SK-N-SH (cell line): ENCODE results near the gene CCDC54. TPM values are rescaled to one million over a fixed set of nuclear protein-coding genes. Genes with fewer than 3 reads are reported as not detected.

ENCODE experiments used
- CTCF ChIA-PET: fragments of 300-600, 350-600 bp; formaldehyde crosslinking; extraction: SDS; loops from one replicate; lab custom pipeline; 2021; lab: Yijun Ruan, JAX
- POLR2A ChIA-PET: fragments of 350-600 bp; sonication (Branson Sonifier 250); formaldehyde crosslinking; extraction: SDS; loops from one replicate; lab custom pipeline; 2020; ENCODE audit warnings: antibody characterized with exemption, inconsistent platforms; lab: Yijun Ruan, JAX
- DNase-seq: peaks from one replicate; pipeline ENCODE4 v3.0.0; 2012
- H2AFZ ChIP-seq: fragments of 200-600 bp; sonication (generic); 2 replicates; pipeline ENCODE4 v1.8.1; 2016; ENCODE audit warnings: antibody characterized with exemption, mild to moderate bottlenecking, low read depth
- H3F3A ChIP-seq: fragments of 200-600 bp; sonication (generic); replicated peaks from 2 replicates; pipeline ENCODE3; 2016; ENCODE audit warnings: antibody characterized with exemption, mild to moderate bottlenecking; ENCODE audit not compliant: insufficient read depth
- H3K27ac ChIP-seq, 2 experiments: fragments of 200-500 bp in 1 of 2; fragments of 200-600 bp in 1 of 2; sonication (Bioruptor generic) in 1 of 2; sonication (generic), shearing (Covaris generic) in 1 of 2; 2 replicates each; pipeline versions ENCODE4 v1.5.1 to v1.6.1; 2014 to 2016; ENCODE audit warnings: low read depth in 2 of 2, inconsistent platforms in 1 of 2, low read length in 1 of 2, mild to moderate bottlenecking in 1 of 2, mixed read lengths in 1 of 2
- H3K27me3 ChIP-seq: fragments of 200-600 bp; sonication (generic), shearing (Covaris generic); 2 replicates; pipeline ENCODE4 v1.6.1; 2016; ENCODE audit warnings: mixed run types; ENCODE audit not compliant: insufficient read depth
- H3K36me3 ChIP-seq, 2 experiments: fragments of 200-500 bp in 1 of 2; fragments of 200-600 bp in 1 of 2; sonication (Bioruptor generic) in 1 of 2; sonication (generic) in 1 of 2; replicated peaks in 1 of 2; 2 replicates each; pipeline versions ENCODE3 to v1.5.1; 2014 to 2016; ENCODE audit warnings: low read length in 1 of 2, mild to moderate bottlenecking in 1 of 2; ENCODE audit not compliant: insufficient read depth in 2 of 2, control insufficient read depth in 1 of 2
- H3K4me1 ChIP-seq, 2 experiments: fragments of 200-500 bp in 1 of 2; fragments of 200-600 bp in 1 of 2; sonication (Bioruptor generic) in 1 of 2; sonication (generic), shearing (Covaris generic) in 1 of 2; 2 replicates each; pipeline versions ENCODE4 v1.5.1 to v1.6.1; 2014 to 2016; ENCODE audit warnings: low read depth in 1 of 2, low read length in 1 of 2, mixed run types in 1 of 2; ENCODE audit not compliant: insufficient read depth in 2 of 2, control insufficient read depth in 1 of 2
- H3K4me2 ChIP-seq: fragments of 200-600 bp; sonication (generic), shearing (Covaris generic); 2 replicates; pipeline ENCODE4 v1.6.1; 2017; ENCODE audit warnings: mixed run types
- H3K4me3 ChIP-seq, 2 experiments: fragments of 200-500 bp in 1 of 2; fragments of 200-600 bp in 1 of 2; sonication (Bioruptor generic) in 1 of 2; sonication (generic), shearing (Covaris generic) in 1 of 2; 2 replicates each; pipeline versions ENCODE4 v1.5.1 to v1.8.1; 2014 to 2016; ENCODE audit warnings: low read depth in 2 of 2, inconsistent platforms in 1 of 2, low read length in 1 of 2, mild to moderate bottlenecking in 1 of 2, mixed read lengths in 1 of 2, moderate library complexity in 1 of 2
- H3K79me2 ChIP-seq: fragments of 200-600 bp; sonication (generic); 2 replicates; pipeline ENCODE4 v1.8.1; 2017; ENCODE audit warnings: mild to moderate bottlenecking; ENCODE audit not compliant: insufficient read depth
- H3K9ac ChIP-seq: fragments of 200-600 bp; sonication (generic); 2 replicates; pipeline ENCODE4 v1.6.1; 2017; ENCODE audit warnings: mixed run types
- H3K9me2 ChIP-seq: fragments of 200-600 bp; sonication (generic); 2 replicates; pipeline ENCODE4 v1.6.1; 2017; ENCODE audit warnings: mixed run types
- H3K9me3 ChIP-seq: fragments of 200-600 bp; sonication (generic); 2 replicates; pipeline ENCODE4 v1.6.1; 2017; ENCODE audit warnings: mixed run types, mild to moderate bottlenecking, moderate library complexity
- H4K20me1 ChIP-seq: fragments of 200-600 bp; sonication (generic); 2 replicates; pipeline ENCODE4 v1.6.1; 2017; ENCODE audit warnings: mild to moderate bottlenecking, mixed run types; ENCODE audit not compliant: insufficient read depth
- CHD2 ChIP-seq: fragments of 150-350 bp; IDR thresholded peaks from 2 replicates; pipeline ENCODE4 v1.6.1; 2018; ENCODE audit warnings: low read length; ENCODE audit not compliant: partially characterized antibody
- EZH2phosphoT487 ChIP-seq: fragments of 200-600 bp; sonication (generic); IDR thresholded peaks from 2 replicates; pipeline ENCODE4 v1.6.1; 2017; ENCODE audit warnings: low read depth, mixed run types, mild to moderate bottlenecking, antibody characterized with exemption, moderate library complexity, borderline replicate concordance
- FOSL2 ChIP-seq: IDR thresholded peaks from 2 replicates; pipeline ENCODE4 v1.4.0; 2012; ENCODE audit warnings: low read depth, mild to moderate bottlenecking, moderate library complexity, borderline replicate concordance
- FOXM1 ChIP-seq: IDR thresholded peaks from 2 replicates; pipeline ENCODE4 v1.4.0; 2012; ENCODE audit warnings: low read depth, mild to moderate bottlenecking
- GABPA ChIP-seq: IDR thresholded peaks from 2 replicates; pipeline ENCODE4 v1.4.0; 2012; ENCODE audit warnings: low read depth, mild to moderate bottlenecking
- JUND ChIP-seq: IDR thresholded peaks from 2 replicates; pipeline ENCODE4 v1.4.0; 2012
- MEF2A ChIP-seq: IDR thresholded peaks from 2 replicates; pipeline ENCODE4 v1.4.0; 2012; ENCODE audit warnings: low read depth, borderline replicate concordance
- POLR2AphosphoS5 ChIP-seq: IDR thresholded peaks from 2 replicates; pipeline ENCODE4 v1.6.1; 2012; ENCODE audit warnings: low read depth, low read length
- RFX5 ChIP-seq: IDR thresholded peaks from 2 replicates; pipeline ENCODE4 v1.6.1; 2012; ENCODE audit warnings: mild to moderate bottlenecking, improper control_type of control experiment, low read length
- TAF1 ChIP-seq: IDR thresholded peaks from 2 replicates; pipeline ENCODE4 v1.6.1; 2012; ENCODE audit warnings: low read depth, mild to moderate bottlenecking, low read length, moderate library complexity, borderline replicate concordance
- TCF12 ChIP-seq: IDR thresholded peaks from 2 replicates; pipeline ENCODE4 v1.4.0; 2012
- TEAD4 ChIP-seq: IDR thresholded peaks from 2 replicates; pipeline ENCODE4 v1.4.0; 2012; ENCODE audit warnings: mild to moderate bottlenecking, borderline replicate concordance; ENCODE audit not compliant: insufficient read depth
- WGBS: methylation state at CpG from one replicate; pipeline ENCODE4 v1.1.6; 2017; ENCODE audit warnings: low lambda C conversion rate; 5-methylcytosine and 5-hydroxymethylcytosine counted together
- polyA plus RNA-seq, 3 experiments: library from polyadenylated mRNA; depleted of rRNA; stranded (reverse); fragments of >200 nt; gene quantifications; 2 replicates each; pipeline ENCODE4 v1.2.3, GENCODE V29; 2012
- TF ChIP-seq, protein P1 (sequence below): IDR thresholded peaks from 2 replicates; pipeline ENCODE4 v1.4.0; 2012; ENCODE audit warnings: low read depth, borderline replicate concordance
- TF ChIP-seq, protein P2 (sequence below): IDR thresholded peaks from 2 replicates; pipeline ENCODE4; 2012
- TF ChIP-seq, protein P3 (sequence below): fragments of 200-600 bp; sonication (generic); IDR thresholded peaks from 2 replicates; pipeline ENCODE4 v1.6.1; 2017; ENCODE audit warnings: antibody characterized with exemption, mild to moderate bottlenecking, moderate library complexity
- TF ChIP-seq, protein P4 (sequence below): fragments of 150-350 bp; IDR thresholded peaks from 2 replicates; pipeline ENCODE4 v1.6.1; 2017; ENCODE audit warnings: antibody characterized with exemption, low read length, low read depth, borderline replicate concordance
- TF ChIP-seq, protein P5 (sequence below): IDR thresholded peaks from 2 replicates; pipeline ENCODE4 v1.6.1; 2012; ENCODE audit warnings: mild to moderate bottlenecking, low read depth, low read length, moderate library complexity
- TF ChIP-seq, protein P6 (sequence below): fragments of 150-350 bp; IDR thresholded peaks from 2 replicates; pipeline ENCODE4 v1.6.1; 2016; ENCODE audit warnings: mild to moderate bottlenecking, low read depth, low read length

The CCDC54 gene
- polyA plus RNA-seq, 1 of the 3 experiments (the other 2 are of a cell fraction): not detected

DNA sequence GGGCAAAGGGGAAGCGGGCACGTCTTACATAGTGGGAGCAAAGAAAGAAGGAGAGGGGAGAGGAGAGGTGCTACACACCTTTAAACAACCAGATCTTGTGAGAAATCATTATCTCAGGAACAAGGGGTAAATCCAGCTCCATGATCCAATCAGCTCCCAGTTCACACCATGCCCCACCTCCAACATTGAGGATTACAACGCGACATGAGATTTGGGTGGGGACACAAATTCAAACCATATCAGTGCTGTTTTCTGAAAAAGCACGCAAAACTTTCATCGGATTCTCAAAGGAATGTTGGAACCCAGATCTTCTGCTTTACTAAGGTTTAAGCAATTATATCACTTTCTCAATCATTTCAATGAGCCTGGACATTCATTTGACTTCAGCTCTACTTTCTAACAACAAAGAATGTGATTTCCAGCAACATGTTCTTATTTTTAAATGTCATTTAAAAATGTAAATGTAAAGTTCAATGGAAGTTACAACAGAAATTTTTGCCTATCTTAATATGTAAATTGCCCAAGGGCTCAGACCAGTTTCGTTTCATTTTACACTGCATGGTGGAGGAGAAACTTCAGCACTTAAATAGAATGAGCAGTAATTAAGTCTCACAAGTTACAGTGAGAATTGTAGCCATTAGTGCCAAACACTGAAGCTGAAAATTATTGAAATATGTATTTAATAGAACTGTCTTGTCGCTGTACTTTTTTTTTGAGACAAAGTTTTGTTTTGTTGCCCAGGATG lies 8.4 kb upstream of the CCDC54 start:
- DNase-seq: no peak
- Histone ChIP-seq H3K9me2 (no peaks in the 10 kb centered on the region), H3K9ac (no peak overlapping the region), H3K4me1 (peaks cover 0 to 7% of the 10 kb centered on the region in 2 experiments; a peak in 1 of 4 replicates), H3K4me2 (no peak overlapping the region), H3K9me3 (no peaks in the 10 kb centered on the region), H3K36me3 (no peaks in the 10 kb centered on the region), H3K79me2 (no peaks in the 10 kb centered on the region), H3K27ac (no peak overlapping the region), H4K20me1 (no peaks in the 10 kb centered on the region), H3F3A (no peaks in the 10 kb centered on the region), H3K4me3 (no peak overlapping the region), H3K27me3 (no peaks in the 10 kb centered on the region), H2AFZ (no peak overlapping the region)
- ChIA-PET CTCF (interaction anchor here (0.7 to 1.8 kb wide), 2 partner anchors 21 to 22 kb away, joined by 3 to 6 read pairs; no protein-coding TSS in a partner anchor), POLR2A (no interaction called here)
- WGBS: 90% methylated on average over 8 of the region's 8 CpGs
- TF ChIP-seq MEF2A: no peak
- no peak for TF ChIP-seq EZH2phosphoT487
- TF ChIP-seq GABPA: no peak
- no peak for TF ChIP-seq TCF12
- TF ChIP-seq, protein P1, sequence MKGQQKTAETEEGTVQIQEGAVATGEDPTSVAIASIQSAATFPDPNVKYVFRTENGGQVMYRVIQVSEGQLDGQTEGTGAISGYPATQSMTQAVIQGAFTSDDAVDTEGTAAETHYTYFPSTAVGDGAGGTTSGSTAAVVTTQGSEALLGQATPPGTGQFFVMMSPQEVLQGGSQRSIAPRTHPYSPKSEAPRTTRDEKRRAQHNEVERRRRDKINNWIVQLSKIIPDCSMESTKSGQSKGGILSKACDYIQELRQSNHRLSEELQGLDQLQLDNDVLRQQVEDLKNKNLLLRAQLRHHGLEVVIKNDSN: no peak
- TF ChIP-seq, protein P2, sequence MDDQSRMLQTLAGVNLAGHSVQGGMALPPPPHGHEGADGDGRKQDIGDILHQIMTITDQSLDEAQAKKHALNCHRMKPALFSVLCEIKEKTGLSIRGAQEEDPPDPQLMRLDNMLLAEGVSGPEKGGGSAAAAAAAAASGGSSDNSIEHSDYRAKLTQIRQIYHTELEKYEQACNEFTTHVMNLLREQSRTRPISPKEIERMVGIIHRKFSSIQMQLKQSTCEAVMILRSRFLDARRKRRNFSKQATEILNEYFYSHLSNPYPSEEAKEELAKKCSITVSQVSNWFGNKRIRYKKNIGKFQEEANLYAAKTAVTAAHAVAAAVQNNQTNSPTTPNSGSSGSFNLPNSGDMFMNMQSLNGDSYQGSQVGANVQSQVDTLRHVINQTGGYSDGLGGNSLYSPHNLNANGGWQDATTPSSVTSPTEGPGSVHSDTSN: no peak
- TF ChIP-seq CHD2: no peak
- TF ChIP-seq, protein P3, sequence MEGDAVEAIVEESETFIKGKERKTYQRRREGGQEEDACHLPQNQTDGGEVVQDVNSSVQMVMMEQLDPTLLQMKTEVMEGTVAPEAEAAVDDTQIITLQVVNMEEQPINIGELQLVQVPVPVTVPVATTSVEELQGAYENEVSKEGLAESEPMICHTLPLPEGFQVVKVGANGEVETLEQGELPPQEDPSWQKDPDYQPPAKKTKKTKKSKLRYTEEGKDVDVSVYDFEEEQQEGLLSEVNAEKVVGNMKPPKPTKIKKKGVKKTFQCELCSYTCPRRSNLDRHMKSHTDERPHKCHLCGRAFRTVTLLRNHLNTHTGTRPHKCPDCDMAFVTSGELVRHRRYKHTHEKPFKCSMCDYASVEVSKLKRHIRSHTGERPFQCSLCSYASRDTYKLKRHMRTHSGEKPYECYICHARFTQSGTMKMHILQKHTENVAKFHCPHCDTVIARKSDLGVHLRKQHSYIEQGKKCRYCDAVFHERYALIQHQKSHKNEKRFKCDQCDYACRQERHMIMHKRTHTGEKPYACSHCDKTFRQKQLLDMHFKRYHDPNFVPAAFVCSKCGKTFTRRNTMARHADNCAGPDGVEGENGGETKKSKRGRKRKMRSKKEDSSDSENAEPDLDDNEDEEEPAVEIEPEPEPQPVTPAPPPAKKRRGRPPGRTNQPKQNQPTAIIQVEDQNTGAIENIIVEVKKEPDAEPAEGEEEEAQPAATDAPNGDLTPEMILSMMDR: no peak
- TF ChIP-seq, protein P4, sequence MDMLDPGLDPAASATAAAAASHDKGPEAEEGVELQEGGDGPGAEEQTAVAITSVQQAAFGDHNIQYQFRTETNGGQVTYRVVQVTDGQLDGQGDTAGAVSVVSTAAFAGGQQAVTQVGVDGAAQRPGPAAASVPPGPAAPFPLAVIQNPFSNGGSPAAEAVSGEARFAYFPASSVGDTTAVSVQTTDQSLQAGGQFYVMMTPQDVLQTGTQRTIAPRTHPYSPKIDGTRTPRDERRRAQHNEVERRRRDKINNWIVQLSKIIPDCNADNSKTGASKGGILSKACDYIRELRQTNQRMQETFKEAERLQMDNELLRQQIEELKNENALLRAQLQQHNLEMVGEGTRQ: no peak
- TF ChIP-seq FOSL2: no peak
- no peak for TF ChIP-seq JUND
- no peak for TF ChIP-seq TEAD4
- TF ChIP-seq, protein P5, sequence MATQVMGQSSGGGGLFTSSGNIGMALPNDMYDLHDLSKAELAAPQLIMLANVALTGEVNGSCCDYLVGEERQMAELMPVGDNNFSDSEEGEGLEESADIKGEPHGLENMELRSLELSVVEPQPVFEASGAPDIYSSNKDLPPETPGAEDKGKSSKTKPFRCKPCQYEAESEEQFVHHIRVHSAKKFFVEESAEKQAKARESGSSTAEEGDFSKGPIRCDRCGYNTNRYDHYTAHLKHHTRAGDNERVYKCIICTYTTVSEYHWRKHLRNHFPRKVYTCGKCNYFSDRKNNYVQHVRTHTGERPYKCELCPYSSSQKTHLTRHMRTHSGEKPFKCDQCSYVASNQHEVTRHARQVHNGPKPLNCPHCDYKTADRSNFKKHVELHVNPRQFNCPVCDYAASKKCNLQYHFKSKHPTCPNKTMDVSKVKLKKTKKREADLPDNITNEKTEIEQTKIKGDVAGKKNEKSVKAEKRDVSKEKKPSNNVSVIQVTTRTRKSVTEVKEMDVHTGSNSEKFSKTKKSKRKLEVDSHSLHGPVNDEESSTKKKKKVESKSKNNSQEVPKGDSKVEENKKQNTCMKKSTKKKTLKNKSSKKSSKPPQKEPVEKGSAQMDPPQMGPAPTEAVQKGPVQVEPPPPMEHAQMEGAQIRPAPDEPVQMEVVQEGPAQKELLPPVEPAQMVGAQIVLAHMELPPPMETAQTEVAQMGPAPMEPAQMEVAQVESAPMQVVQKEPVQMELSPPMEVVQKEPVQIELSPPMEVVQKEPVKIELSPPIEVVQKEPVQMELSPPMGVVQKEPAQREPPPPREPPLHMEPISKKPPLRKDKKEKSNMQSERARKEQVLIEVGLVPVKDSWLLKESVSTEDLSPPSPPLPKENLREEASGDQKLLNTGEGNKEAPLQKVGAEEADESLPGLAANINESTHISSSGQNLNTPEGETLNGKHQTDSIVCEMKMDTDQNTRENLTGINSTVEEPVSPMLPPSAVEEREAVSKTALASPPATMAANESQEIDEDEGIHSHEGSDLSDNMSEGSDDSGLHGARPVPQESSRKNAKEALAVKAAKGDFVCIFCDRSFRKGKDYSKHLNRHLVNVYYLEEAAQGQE: no peak
- TF ChIP-seq RFX5: no peak
- TF ChIP-seq TAF1: no peak
- no peak for TF ChIP-seq FOXM1
- TF ChIP-seq, protein P6, sequence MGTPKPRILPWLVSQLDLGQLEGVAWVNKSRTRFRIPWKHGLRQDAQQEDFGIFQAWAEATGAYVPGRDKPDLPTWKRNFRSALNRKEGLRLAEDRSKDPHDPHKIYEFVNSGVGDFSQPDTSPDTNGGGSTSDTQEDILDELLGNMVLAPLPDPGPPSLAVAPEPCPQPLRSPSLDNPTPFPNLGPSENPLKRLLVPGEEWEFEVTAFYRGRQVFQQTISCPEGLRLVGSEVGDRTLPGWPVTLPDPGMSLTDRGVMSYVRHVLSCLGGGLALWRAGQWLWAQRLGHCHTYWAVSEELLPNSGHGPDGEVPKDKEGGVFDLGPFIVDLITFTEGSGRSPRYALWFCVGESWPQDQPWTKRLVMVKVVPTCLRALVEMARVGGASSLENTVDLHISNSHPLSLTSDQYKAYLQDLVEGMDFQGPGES: no peak
- no peak for TF ChIP-seq POLR2AphosphoS5
- TF ChIP-seq, all 33 proteins: peak for 0
